Measurements from ENCODE around the gene WDR83.

WDR83 gene

GRCh38 chr19:12646551-12646950 lies 20.1 kb upstream of the WDR83 start:
- TF ChIP-seq, protein P1, sequence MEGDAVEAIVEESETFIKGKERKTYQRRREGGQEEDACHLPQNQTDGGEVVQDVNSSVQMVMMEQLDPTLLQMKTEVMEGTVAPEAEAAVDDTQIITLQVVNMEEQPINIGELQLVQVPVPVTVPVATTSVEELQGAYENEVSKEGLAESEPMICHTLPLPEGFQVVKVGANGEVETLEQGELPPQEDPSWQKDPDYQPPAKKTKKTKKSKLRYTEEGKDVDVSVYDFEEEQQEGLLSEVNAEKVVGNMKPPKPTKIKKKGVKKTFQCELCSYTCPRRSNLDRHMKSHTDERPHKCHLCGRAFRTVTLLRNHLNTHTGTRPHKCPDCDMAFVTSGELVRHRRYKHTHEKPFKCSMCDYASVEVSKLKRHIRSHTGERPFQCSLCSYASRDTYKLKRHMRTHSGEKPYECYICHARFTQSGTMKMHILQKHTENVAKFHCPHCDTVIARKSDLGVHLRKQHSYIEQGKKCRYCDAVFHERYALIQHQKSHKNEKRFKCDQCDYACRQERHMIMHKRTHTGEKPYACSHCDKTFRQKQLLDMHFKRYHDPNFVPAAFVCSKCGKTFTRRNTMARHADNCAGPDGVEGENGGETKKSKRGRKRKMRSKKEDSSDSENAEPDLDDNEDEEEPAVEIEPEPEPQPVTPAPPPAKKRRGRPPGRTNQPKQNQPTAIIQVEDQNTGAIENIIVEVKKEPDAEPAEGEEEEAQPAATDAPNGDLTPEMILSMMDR (IDR thresholded peaks at IDR 0.05; ENCODE audit: control insufficient read depth, extremely low read depth, insufficient read depth): no peak
- no peak for DNase-seq (ENCODE audit: low read depth)
- H3K4me3 ChIP-seq (ENCODE audit: low read depth, low read length): no peak overlapping the region

GRCh38 chr19:12647047-12647446 lies 19.6 kb upstream of the WDR83 start:
- TF ChIP-seq, protein P1 (IDR thresholded peaks at IDR 0.05; ENCODE audit: control insufficient read depth, extremely low read depth, insufficient read depth): no peak
- no peak for DNase-seq (ENCODE audit: low read depth)
- no peak overlapping the region for H3K4me3 ChIP-seq (ENCODE audit: low read depth, low read length)

GRCh38 chr19:12647490-12648071 lies 19.0 kb upstream of the WDR83 start:
- no peak for DNase-seq (ENCODE audit: low read depth)
- H3K4me3 ChIP-seq (ENCODE audit: low read depth, low read length): no peak overlapping the region
- TF ChIP-seq, protein P1 (IDR thresholded peaks at IDR 0.05; ENCODE audit: control insufficient read depth, extremely low read depth, insufficient read depth): no peak

DNA sequence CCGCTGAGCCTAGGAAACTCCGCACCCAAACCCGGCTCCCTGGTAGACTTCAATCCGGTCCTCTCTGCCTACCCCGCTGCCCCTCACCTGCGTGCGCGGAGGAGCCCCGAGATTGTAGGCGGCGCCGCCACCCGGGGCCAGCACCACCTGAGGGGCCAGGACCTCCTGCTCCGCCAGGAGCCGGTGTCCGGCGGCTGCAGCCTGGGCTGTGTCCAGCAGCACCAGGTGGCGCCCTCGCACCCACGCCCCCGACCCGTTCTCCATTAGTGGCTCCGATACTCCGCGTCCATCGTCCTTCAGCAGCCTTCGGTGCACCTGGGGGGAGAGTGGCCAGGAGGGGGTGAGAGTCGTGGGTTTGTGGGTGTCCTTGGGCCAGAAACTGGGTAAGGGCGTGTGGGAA lies 18.5 kb upstream of the WDR83 start:
- TF ChIP-seq, protein P1 (IDR thresholded peaks at IDR 0.05; ENCODE audit: control insufficient read depth, extremely low read depth, insufficient read depth): 0 out of 2 replicates have a peak, but pooled peaks have one; percentile 1
- H3K4me3 ChIP-seq (ENCODE audit: low read depth, low read length): no peak overlapping the region
- DNase-seq (ENCODE audit: low read depth): no peak

- no peak for DNase-seq (ENCODE audit: low read depth)
- TF ChIP-seq, protein P1 (IDR thresholded peaks at IDR 0.05; ENCODE audit: control insufficient read depth, extremely low read depth, insufficient read depth): no peak
- no peak overlapping the region for H3K4me3 ChIP-seq (ENCODE audit: low read depth, low read length)
Measured at GRCh38 chr19:12649941-12650340, 16.7 kb upstream of the WDR83 start.

DNA sequence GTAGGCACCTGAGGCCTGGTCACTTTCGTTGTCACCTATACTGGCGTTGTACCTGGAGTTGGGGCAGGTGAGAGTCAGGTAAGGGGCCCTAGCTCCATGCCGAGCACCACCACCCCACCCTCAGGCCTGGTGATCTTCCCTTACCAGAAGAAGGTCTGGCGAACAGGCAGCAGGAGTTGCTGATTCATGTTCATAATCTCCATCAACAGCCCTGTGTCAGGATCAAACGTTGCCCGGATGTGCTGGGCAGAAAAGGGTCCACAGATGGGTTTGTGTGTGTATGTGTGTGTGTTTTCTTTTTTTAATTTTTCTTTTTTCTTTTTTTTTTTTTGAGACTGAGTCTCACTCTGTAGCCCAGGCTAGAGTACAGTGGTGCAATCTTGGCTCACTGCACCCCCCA lies 14.4 kb upstream of the WDR83 start:
- no peak overlapping the region for H3K4me3 ChIP-seq (ENCODE audit: low read depth, low read length)
- TF ChIP-seq, protein P1 (IDR thresholded peaks at IDR 0.05; ENCODE audit: control insufficient read depth, extremely low read depth, insufficient read depth): no peak
- no peak for DNase-seq (ENCODE audit: low read depth)

DNA sequence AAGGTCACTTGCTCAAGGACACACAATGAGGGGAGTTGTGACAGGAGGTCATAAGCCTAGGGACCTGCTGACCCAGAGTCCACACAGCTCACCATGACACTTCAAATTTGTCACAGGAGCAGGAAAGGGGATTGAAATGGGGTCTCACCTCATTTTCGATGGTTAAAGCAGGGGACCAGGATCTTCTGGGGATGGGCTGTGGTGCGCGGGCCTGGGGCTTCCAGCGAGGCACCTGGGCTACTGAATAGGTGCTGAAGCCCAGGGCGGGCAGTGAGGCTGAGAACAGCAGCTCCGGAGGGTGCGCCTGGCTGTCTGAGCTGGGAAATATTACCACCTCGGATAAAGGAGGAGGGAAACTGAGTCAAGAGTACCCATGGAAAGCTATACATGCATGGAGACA lies 11.1 kb upstream of the WDR83 start:
- TF ChIP-seq, protein P1 (IDR thresholded peaks at IDR 0.05; ENCODE audit: control insufficient read depth, extremely low read depth, insufficient read depth): no peak
- no peak for DNase-seq (ENCODE audit: low read depth)
- no peak overlapping the region for H3K4me3 ChIP-seq (ENCODE audit: low read depth, low read length)

Data from LNCaP clone FGC (cell line).